Astrocyte of the spinal cord (primary cell): Measurements from ENCODE around the gene TENM3.

Source experiments
- DNase-seq: peaks from one replicate; pipeline ENCODE4 v3.0.0; 2011; ENCODE audit warnings: low read depth, low spot score
- H3K4me3 ChIP-seq: 2 replicates; pipeline ENCODE4 v1.5.1; 2011; ENCODE audit warnings: low read depth, mild to moderate bottlenecking, low read length, moderate library complexity
- in situ Hi-C: cut with HindIII; loops from 2 replicates; pipeline ENCODE4 v1.10.0; 2017; ENCODE audit warnings: low sequenced_read_pairs
- TF ChIP-seq, protein P1 (sequence below): IDR thresholded peaks from 2 replicates; pipeline ENCODE4 v1.5.1; 2012; ENCODE audit warnings: low read depth, mild to moderate bottlenecking, low read length, inconsistent platforms

TENM3 gene

DNA sequence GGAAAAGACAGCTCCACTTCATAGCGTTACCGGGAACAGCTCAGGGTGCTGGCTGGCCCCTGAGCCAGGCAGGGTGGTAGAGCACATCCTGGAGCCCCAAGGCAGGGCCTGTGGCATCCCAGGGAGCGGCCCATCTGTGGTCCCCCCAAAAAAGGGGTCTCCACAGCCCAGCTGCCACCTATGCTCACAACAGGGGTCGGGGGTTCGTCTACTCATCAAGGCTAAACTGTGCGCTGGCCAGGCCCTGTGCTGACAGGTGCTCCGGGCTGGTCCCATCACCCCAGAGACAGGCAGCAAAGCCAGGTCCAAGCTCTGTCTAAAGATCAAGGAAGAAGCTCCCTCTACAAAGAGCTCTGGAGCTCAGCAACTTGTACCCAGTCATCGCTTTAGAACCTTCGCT is 596.1 kb downstream of the TENM3 start:
- DNase-seq, result no peak
- TF ChIP-seq, protein P1, sequence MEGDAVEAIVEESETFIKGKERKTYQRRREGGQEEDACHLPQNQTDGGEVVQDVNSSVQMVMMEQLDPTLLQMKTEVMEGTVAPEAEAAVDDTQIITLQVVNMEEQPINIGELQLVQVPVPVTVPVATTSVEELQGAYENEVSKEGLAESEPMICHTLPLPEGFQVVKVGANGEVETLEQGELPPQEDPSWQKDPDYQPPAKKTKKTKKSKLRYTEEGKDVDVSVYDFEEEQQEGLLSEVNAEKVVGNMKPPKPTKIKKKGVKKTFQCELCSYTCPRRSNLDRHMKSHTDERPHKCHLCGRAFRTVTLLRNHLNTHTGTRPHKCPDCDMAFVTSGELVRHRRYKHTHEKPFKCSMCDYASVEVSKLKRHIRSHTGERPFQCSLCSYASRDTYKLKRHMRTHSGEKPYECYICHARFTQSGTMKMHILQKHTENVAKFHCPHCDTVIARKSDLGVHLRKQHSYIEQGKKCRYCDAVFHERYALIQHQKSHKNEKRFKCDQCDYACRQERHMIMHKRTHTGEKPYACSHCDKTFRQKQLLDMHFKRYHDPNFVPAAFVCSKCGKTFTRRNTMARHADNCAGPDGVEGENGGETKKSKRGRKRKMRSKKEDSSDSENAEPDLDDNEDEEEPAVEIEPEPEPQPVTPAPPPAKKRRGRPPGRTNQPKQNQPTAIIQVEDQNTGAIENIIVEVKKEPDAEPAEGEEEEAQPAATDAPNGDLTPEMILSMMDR, result no peak
- in situ Hi-C loops, result no loop called here
- H3K4me3 ChIP-seq, result no peak overlapping the region

DNA sequence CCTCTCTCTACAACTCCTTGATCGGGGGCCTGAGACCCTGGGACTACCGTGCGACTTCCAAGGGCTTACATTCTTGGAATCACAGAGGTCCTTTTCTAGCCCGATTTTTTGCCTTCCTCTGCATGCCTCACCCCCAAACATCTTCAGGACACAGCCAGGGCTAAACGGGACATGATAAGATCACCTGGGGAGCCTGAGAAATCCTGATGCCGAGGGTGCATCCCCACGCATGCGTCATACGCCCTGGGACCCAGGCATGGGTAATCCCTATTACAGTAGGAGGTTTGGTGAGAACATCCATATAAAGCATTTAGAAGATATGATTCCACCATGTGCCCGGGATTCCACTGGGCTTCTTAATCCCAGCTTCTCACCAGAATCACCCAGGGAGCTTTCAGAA is 596.9 kb downstream of the TENM3 start:
- in situ Hi-C loops, result no loop called here
- no peak for DNase-seq
- no peak overlapping the region for H3K4me3 ChIP-seq
- TF ChIP-seq, protein P1, result no peak

DNA sequence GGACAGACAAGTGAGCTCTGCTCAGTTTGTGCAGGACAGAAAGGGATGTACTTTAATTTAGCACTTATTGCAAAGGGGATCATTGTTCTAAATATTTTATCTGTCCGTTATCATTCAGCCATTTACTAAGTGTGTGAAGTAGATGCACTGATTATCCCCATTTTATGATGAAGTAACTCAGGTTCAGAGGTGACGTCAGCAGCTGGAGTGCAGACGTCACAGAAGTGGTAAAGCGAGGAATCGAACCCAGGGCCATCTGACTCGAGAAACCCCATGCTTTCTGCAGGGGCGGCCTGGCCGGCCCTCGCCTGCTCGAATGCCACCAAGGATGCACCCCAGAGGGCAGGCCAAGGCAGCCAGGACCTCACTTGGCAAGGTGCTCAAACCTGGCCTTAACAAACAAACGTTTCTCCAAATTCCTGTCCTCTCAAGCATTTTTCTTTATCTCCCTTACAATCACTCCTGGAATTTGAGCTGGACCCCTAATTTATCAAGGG is 599.0 kb downstream of the TENM3 start:
- DNase-seq, result no peak
- no peak overlapping the region for H3K4me3 ChIP-seq
- in situ Hi-C loops, result no loop called here
- TF ChIP-seq, protein P1, result no peak

DNA sequence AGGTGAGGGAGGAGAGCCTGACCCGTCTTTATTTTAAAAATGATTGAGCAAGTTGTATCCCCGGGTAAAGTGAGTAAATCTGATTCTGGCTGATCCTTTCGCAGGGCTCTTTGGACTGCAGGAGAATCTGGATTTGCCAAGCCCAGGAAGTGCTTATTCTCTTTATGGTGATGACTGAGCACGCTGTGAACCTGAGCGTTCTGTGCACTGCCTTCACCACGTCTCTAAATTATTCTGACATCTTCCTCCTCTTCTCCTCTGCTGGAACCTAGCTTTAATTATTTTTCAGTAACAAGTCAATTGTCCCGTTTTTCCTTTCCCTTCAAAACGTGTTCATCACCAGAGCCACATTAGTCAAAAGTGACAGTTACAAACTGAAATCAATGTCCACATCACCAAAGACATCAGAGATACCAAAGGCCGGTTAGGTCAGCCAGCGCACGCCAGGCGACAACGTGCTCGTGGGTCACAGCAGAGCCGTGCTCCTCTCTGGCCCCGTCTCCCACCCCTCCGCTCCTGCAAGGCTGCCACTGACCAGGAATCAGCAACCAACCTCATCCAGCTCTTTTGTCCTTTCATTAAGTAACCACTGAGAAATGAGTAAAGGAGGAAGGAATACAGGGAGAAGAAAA is 599.7 kb downstream of the TENM3 start:
- H3K4me3 ChIP-seq, result no peak overlapping the region
- TF ChIP-seq, protein P1, result no peak
- DNase-seq, result no peak
- in situ Hi-C loops, result no loop called here

DNA sequence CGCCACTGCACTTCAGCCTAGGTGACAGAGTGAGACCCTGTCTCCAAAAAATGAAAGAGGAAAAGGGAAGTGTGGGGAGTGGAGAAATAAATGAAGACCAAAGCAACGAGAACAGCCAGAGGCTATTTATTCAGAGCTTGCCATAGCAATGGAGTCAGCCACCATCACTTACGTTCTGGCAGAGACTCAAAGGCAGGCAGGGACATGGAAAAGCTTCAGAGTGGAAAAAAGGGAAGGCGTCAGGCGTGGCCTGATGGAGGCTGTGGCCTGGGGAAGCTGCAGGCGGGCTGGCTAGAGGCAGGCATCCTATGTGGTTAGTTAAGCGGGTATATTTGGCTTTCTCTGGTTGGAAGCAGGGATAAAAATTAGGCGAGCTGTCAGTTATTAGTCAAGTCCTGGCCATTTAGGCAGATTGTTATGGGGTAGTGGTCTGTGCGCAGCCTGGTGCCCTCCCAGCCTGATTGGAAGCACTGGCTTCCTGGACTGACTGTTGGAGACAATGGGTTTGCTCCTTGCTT is 600.7 kb downstream of the TENM3 start:
- in situ Hi-C loops, result no loop called here
- no peak overlapping the region for H3K4me3 ChIP-seq
- no peak for DNase-seq
- TF ChIP-seq, protein P1, result no peak

DNA sequence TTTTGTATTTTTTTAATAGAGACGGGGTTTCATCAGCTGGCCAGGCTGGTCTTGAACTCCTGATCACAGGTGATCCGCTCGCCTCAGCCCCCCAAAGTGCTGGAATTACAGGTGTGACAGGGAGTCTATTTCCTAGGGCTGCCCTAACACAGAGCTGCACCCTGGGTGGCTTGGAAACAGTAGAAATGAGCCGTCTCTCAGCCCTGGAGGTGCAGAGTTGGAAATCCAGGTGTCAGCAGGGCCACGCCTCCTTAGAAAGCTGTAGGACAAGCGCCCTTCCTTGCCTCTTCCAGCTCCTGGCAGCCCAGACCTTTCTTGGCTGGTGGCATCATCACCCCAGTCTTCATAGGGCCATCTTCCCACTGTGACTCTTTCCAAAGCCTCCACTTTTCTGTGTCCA is 602.4 kb downstream of the TENM3 start:
- TF ChIP-seq, protein P1, result no peak
- no peak for DNase-seq
- in situ Hi-C loops, result no loop called here
- H3K4me3 ChIP-seq, result no peak overlapping the region
